Memory B cell (primary cell): ENCODE results near the gene LMO7.
"Not testable (repeated sequence)": the region's sequence is repeated elsewhere in the genome, so short reads cannot be mapped to it uniquely, and the experiment has no call there.

Source experiments
- ATAC-seq: fragments of 150-1000 bp; cut with Tn5 transposase; 2 replicates; pipeline ENCODE4 v1.10.0; 2021; ENCODE audit warnings: low read depth, mild to moderate bottlenecking, moderate library complexity
- DNase-seq, 2 donors: peaks; one replicate each; pipeline ENCODE4 v3.0.0; 2022; ENCODE audit warnings: low spot score in 2 of 2
- H3K27ac Mint-ChIP-seq: one replicate; pipeline ENCODE4 v1.8.0; 2022; ENCODE audit warnings: mild to moderate bottlenecking, moderate library complexity, mixed read lengths
- H3K27me3 Mint-ChIP-seq: one replicate; pipeline ENCODE4 v1.8.0; 2022; ENCODE audit warnings: mixed read lengths
- H3K36me3 Mint-ChIP-seq: one replicate; pipeline ENCODE4 v1.8.0; 2022; ENCODE audit warnings: mild to moderate bottlenecking, mixed read lengths
- H3K4me1 Mint-ChIP-seq: one replicate; pipeline ENCODE4 v1.8.0; 2022; ENCODE audit warnings: mixed read lengths
- H3K4me3 Mint-ChIP-seq: one replicate; pipeline ENCODE4 v1.8.0; 2022; ENCODE audit warnings: mild to moderate bottlenecking, moderate library complexity, mixed read lengths
- H3K9me3 Mint-ChIP-seq: one replicate; pipeline ENCODE4 v1.8.0; 2022; ENCODE audit warnings: mixed read lengths

The LMO7 gene

GRCh38 chr13:75660694-75661093 lies 24.6 kb downstream of the LMO7 start:
- Mint-ChIP-seq H3K36me3 (peaks cover 12% of the 10 kb centered on the region), H3K4me3 (no peak overlapping the region), H3K4me1 (no peaks in the 10 kb centered on the region), H3K27me3 (no peaks in the 10 kb centered on the region), H3K9me3 (peaks cover 3% of the 10 kb centered on the region), H3K27ac (no peak overlapping the region)
- DNase-seq (no peak), ATAC-seq (no peak)

GRCh38 chr13:75661443-75661842 lies 25.3 kb downstream of the LMO7 start:
- H3K9me3 Mint-ChIP-seq = peaks cover 3% of the 10 kb centered on the region
- ATAC-seq = no peak
- DNase-seq = no peak
- H3K27ac Mint-ChIP-seq = peak overlapping the region; percentile 19
- H3K27me3 Mint-ChIP-seq = no peaks in the 10 kb centered on the region
- no peaks in the 10 kb centered on the region for H3K4me1 Mint-ChIP-seq
- H3K4me3 Mint-ChIP-seq = no peak overlapping the region
- peaks cover 12% of the 10 kb centered on the region for H3K36me3 Mint-ChIP-seq

- ATAC-seq = no peak
- no peaks in the 10 kb centered on the region for H3K4me1 Mint-ChIP-seq
- H3K9me3 Mint-ChIP-seq = peaks cover 3% of the 10 kb centered on the region
- DNase-seq = no peak
- H3K4me3 Mint-ChIP-seq = no peak overlapping the region
- peaks cover 5% of the 10 kb centered on the region for H3K36me3 Mint-ChIP-seq
- no peaks in the 10 kb centered on the region for H3K27me3 Mint-ChIP-seq
- H3K27ac Mint-ChIP-seq = no peak overlapping the region
Measured at GRCh38 chr13:75666646-75667351, 30.7 kb downstream of the LMO7 start.

GRCh38 chr13:75669706-75670105 lies 33.6 kb downstream of the LMO7 start:
- H3K4me3 Mint-ChIP-seq = no peak overlapping the region
- no peaks in the 10 kb centered on the region for H3K27me3 Mint-ChIP-seq
- no peaks in the 10 kb centered on the region for H3K4me1 Mint-ChIP-seq
- DNase-seq (no peak), ATAC-seq (no peak)
- no peaks in the 10 kb centered on the region for H3K36me3 Mint-ChIP-seq
- no peaks in the 10 kb centered on the region for H3K9me3 Mint-ChIP-seq
- no peak overlapping the region for H3K27ac Mint-ChIP-seq

GRCh38 chr13:75670496-75670895 lies 34.4 kb downstream of the LMO7 start:
- Mint-ChIP-seq H3K9me3 (no peaks in the 10 kb centered on the region), H3K27me3 (no peaks in the 10 kb centered on the region), H3K27ac (no peak overlapping the region), H3K4me3 (no peak overlapping the region), H3K36me3 (no peaks in the 10 kb centered on the region), H3K4me1 (no peaks in the 10 kb centered on the region)
- no peak for ATAC-seq
- DNase-seq = no peak

GRCh38 chr13:75675421-75675820 lies 39.3 kb downstream of the LMO7 start:
- no peak for DNase-seq
- no peaks in the 10 kb centered on the region for H3K4me1 Mint-ChIP-seq

GRCh38 chr13:75679459-75679858 lies 43.3 kb downstream of the LMO7 start:
- Mint-ChIP-seq H3K27ac (no peak overlapping the region), H3K4me1 (no peaks in the 10 kb centered on the region)
- DNase-seq = no peak

More at GRCh38 chr13:75675421-75675820, 39.3 kb downstream of the LMO7 start:
- Mint-ChIP-seq H3K36me3 (peaks cover 8% of the 10 kb centered on the region), H3K27me3 (no peaks in the 10 kb centered on the region), H3K4me3 (no peak overlapping the region), H3K9me3 (peaks cover 2% of the 10 kb centered on the region), H3K27ac (no peak overlapping the region)
- ATAC-seq = no peak

GRCh38 chr13:75680251-75680650 lies 44.1 kb downstream of the LMO7 start:
- H3K36me3 Mint-ChIP-seq = peaks cover 11% of the 10 kb centered on the region
- not testable (repeated sequence) for H3K9me3 Mint-ChIP-seq, H3K4me1 Mint-ChIP-seq, DNase-seq, H3K27ac Mint-ChIP-seq, ATAC-seq, H3K4me3 Mint-ChIP-seq, H3K27me3 Mint-ChIP-seq

More at GRCh38 chr13:75679459-75679858, 43.3 kb downstream of the LMO7 start:
- Mint-ChIP-seq H3K9me3 (peaks cover 4% of the 10 kb centered on the region), H3K27me3 (no peaks in the 10 kb centered on the region), H3K36me3 (peaks cover 10% of the 10 kb centered on the region), H3K4me3 (no peak overlapping the region)
- ATAC-seq = no peak

GRCh38 chr13:75682326-75682725 lies 46.2 kb downstream of the LMO7 start:
- H3K27me3 Mint-ChIP-seq = no peaks in the 10 kb centered on the region
- DNase-seq = no peak
- H3K9me3 Mint-ChIP-seq = peaks cover 4% of the 10 kb centered on the region
- H3K4me1 Mint-ChIP-seq = no peaks in the 10 kb centered on the region
- no peak overlapping the region for H3K27ac Mint-ChIP-seq
- H3K36me3 Mint-ChIP-seq = peaks cover 14% of the 10 kb centered on the region
- ATAC-seq = no peak
- no peak overlapping the region for H3K4me3 Mint-ChIP-seq

GRCh38 chr13:75685239-75685697 lies 49.1 kb downstream of the LMO7 start:
- no peak for ATAC-seq
- no peaks in the 10 kb centered on the region for H3K4me1 Mint-ChIP-seq
- DNase-seq = no peak
- H3K4me3 Mint-ChIP-seq = no peak overlapping the region
- no peaks in the 10 kb centered on the region for H3K27me3 Mint-ChIP-seq
- peaks cover 2% of the 10 kb centered on the region for H3K9me3 Mint-ChIP-seq
- H3K27ac Mint-ChIP-seq = no peak overlapping the region
- H3K36me3 Mint-ChIP-seq = peaks cover 7% of the 10 kb centered on the region

GRCh38 chr13:75687150-75687763 lies 51.1 kb downstream of the LMO7 start:
- Mint-ChIP-seq H3K9me3 (no peaks in the 10 kb centered on the region), H3K27me3 (no peaks in the 10 kb centered on the region), H3K4me1 (no peaks in the 10 kb centered on the region), H3K27ac (no peak overlapping the region), H3K36me3 (peaks cover 5% of the 10 kb centered on the region), H3K4me3 (no peak overlapping the region)
- no peak for ATAC-seq
- DNase-seq = no peak

- ATAC-seq (no peak), DNase-seq (no peak)
- H3K9me3 Mint-ChIP-seq = no peaks in the 10 kb centered on the region
- no peak overlapping the region for H3K4me3 Mint-ChIP-seq
- H3K27ac Mint-ChIP-seq = no peak overlapping the region
- peaks cover 5% of the 10 kb centered on the region for H3K36me3 Mint-ChIP-seq
- H3K27me3 Mint-ChIP-seq = no peaks in the 10 kb centered on the region
- no peaks in the 10 kb centered on the region for H3K4me1 Mint-ChIP-seq
Measured at GRCh38 chr13:75689686-75690085, 53.6 kb downstream of the LMO7 start.

GRCh38 chr13:75690607-75691006 lies 54.5 kb downstream of the LMO7 start:
- DNase-seq (no peak), ATAC-seq (no peak)
- Mint-ChIP-seq H3K36me3 (peaks cover 1% of the 10 kb centered on the region), H3K9me3 (no peaks in the 10 kb centered on the region), H3K4me1 (no peaks in the 10 kb centered on the region), H3K27ac (no peak overlapping the region), H3K4me3 (no peak overlapping the region), H3K27me3 (no peaks in the 10 kb centered on the region)

- no peak overlapping the region for H3K27ac Mint-ChIP-seq
- no peaks in the 10 kb centered on the region for H3K27me3 Mint-ChIP-seq
- DNase-seq = no peak
- H3K4me1 Mint-ChIP-seq = no peaks in the 10 kb centered on the region
- no peak overlapping the region for H3K4me3 Mint-ChIP-seq
- H3K36me3 Mint-ChIP-seq = peaks cover 1% of the 10 kb centered on the region
- no peak for ATAC-seq
- H3K9me3 Mint-ChIP-seq = no peaks in the 10 kb centered on the region
Measured at GRCh38 chr13:75691183-75691582, 55.1 kb downstream of the LMO7 start.

- no peak for DNase-seq
- H3K4me1 Mint-ChIP-seq = no peaks in the 10 kb centered on the region
- no peak overlapping the region for H3K4me3 Mint-ChIP-seq
- H3K27me3 Mint-ChIP-seq = no peaks in the 10 kb centered on the region
- no peak overlapping the region for H3K27ac Mint-ChIP-seq
- ATAC-seq = no peak
- peaks cover 1% of the 10 kb centered on the region for H3K36me3 Mint-ChIP-seq
- no peaks in the 10 kb centered on the region for H3K9me3 Mint-ChIP-seq
Measured at GRCh38 chr13:75693227-75693626, 57.1 kb downstream of the LMO7 start.
